Measurements from ENCODE around the gene PAQR8. TPM values are rescaled to one million over a fixed set of nuclear protein-coding genes. Genes with fewer than 3 reads are reported as not detected.

PAQR8 gene
- total RNA-seq, 1 donor from 2014 or later: 8.8 TPM

DNA sequence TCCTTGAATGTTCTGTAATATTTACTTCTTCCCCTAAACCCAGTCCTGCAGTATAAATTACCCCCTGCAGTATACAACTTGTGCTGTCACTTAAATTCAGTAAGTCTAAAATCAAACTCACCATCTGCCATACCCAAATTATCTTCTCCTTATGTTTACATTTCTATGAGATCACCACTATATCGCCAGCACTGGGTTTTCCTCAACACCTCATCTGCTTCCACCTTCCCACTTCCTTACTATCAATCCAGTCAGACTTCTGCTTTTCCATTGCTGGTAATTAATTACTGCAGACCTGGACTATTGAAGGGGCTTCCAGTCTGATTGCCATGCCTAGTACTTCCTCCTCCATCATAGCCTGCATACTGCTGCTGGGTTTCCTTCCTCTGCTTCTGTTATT lies 73.4 kb downstream of the PAQR8 start:
- H3K9me3 ChIP-seq: no peaks in the 10 kb centered on the region
- H3K27ac ChIP-seq: no peak overlapping the region
- H3K4me3 ChIP-seq: no peak overlapping the region
- TF ChIP-seq POLR2AphosphoS5 (IDR thresholded peaks at IDR 0.05; ENCODE audit: insufficient read depth in 1 of 2, low read depth in 1 of 2) (no peak), POLR2A (IDR thresholded peaks at IDR 0.05) (no peak)
- TF ChIP-seq, protein P1, sequence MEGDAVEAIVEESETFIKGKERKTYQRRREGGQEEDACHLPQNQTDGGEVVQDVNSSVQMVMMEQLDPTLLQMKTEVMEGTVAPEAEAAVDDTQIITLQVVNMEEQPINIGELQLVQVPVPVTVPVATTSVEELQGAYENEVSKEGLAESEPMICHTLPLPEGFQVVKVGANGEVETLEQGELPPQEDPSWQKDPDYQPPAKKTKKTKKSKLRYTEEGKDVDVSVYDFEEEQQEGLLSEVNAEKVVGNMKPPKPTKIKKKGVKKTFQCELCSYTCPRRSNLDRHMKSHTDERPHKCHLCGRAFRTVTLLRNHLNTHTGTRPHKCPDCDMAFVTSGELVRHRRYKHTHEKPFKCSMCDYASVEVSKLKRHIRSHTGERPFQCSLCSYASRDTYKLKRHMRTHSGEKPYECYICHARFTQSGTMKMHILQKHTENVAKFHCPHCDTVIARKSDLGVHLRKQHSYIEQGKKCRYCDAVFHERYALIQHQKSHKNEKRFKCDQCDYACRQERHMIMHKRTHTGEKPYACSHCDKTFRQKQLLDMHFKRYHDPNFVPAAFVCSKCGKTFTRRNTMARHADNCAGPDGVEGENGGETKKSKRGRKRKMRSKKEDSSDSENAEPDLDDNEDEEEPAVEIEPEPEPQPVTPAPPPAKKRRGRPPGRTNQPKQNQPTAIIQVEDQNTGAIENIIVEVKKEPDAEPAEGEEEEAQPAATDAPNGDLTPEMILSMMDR (IDR thresholded peaks at IDR 0.05): no peak
- DNase-seq (ENCODE audit: extremely low spot score in 2 of 2): no peak
- no peaks in the 10 kb centered on the region for H3K27me3 ChIP-seq
- H3K36me3 ChIP-seq: no peaks in the 10 kb centered on the region
- intact Hi-C loops (cut with DNase I): no loop called here
- no peaks in the 10 kb centered on the region for H3K4me1 ChIP-seq

DNA sequence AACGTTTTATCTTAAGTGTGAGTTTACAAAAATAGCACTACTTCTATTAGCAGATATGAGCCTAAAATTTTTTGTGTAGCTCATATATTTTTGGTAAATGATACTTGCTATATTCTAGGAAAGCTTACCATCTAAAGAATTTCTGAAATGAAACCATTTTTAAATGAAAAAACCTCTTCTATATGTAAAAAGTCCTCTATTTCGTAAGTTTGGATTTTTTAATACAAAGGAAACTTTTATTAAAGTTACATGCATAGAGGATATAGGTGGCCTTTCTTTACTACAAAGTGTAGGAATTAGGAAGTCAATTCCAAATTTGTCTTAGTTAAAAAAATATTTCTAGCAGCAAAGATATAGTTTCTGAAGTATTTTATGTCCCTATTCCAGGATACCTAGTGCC lies 77.0 kb downstream of the PAQR8 start:
- Histone ChIP-seq H3K4me3 (no peak overlapping the region), H3K27me3 (no peaks in the 10 kb centered on the region), H3K36me3 (no peaks in the 10 kb centered on the region), H3K27ac (no peak overlapping the region), H3K9me3 (no peaks in the 10 kb centered on the region), H3K4me1 (no peaks in the 10 kb centered on the region)
- intact Hi-C loops (cut with DNase I): no loop called here
- TF ChIP-seq POLR2AphosphoS5 (IDR thresholded peaks at IDR 0.05; ENCODE audit: insufficient read depth in 1 of 2, low read depth in 1 of 2): no peak
- no peak for TF ChIP-seq POLR2A (IDR thresholded peaks at IDR 0.05)
- TF ChIP-seq, protein P1 (IDR thresholded peaks at IDR 0.05): no peak
- DNase-seq (ENCODE audit: extremely low spot score in 2 of 2): no peak

GRCh38 chr6:52454556-52454955 lies 92.6 kb downstream of the PAQR8 start:
- no peak for DNase-seq (ENCODE audit: extremely low spot score in 2 of 2)
- no peak overlapping the region for H3K27ac ChIP-seq
- intact Hi-C loops (cut with DNase I): no loop called here
- H3K9me3 ChIP-seq: no peaks in the 10 kb centered on the region
- no peak overlapping the region for H3K4me3 ChIP-seq
- no peaks in the 10 kb centered on the region for H3K27me3 ChIP-seq
- no peak for TF ChIP-seq POLR2AphosphoS5 (IDR thresholded peaks at IDR 0.05; ENCODE audit: insufficient read depth in 1 of 2, low read depth in 1 of 2)
- no peak for TF ChIP-seq POLR2A (IDR thresholded peaks at IDR 0.05)
- H3K36me3 ChIP-seq: peaks cover 0 to 10% of the 10 kb centered on the region in 2 donors
- no peaks in the 10 kb centered on the region for H3K4me1 ChIP-seq

DNA sequence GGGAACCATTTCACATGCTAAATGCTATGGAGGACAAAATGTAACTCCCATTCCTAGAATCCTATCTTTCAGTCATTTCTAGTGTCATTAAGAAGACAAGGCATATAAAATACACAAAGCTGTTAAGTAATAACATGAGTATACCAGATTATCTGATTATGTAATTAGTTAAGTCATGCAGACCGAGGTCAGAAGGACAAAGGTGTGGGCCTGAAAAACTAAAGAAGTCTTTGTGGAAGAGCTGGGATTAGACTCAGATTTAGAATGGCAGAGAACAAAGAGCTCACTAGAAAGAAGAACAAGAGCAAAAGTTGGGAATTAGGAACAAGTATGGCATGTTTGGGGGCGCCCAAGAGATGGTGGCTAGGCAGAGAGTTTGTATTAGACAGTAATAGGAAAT lies 95.1 kb downstream of the PAQR8 start:
- intact Hi-C loops (cut with DNase I): no loop called here
- H3K9me3 ChIP-seq: no peaks in the 10 kb centered on the region
- H3K4me3 ChIP-seq: no peak overlapping the region
- peaks cover 0 to 5% of the 10 kb centered on the region in 2 donors for H3K36me3 ChIP-seq
- no peaks in the 10 kb centered on the region for H3K4me1 ChIP-seq
- DNase-seq (ENCODE audit: extremely low spot score in 2 of 2): no peak
- no peaks in the 10 kb centered on the region for H3K27me3 ChIP-seq
- TF ChIP-seq, protein P1 (IDR thresholded peaks at IDR 0.05): no peak
- no peak for TF ChIP-seq POLR2A (IDR thresholded peaks at IDR 0.05)
- TF ChIP-seq POLR2AphosphoS5 (IDR thresholded peaks at IDR 0.05; ENCODE audit: insufficient read depth in 1 of 2, low read depth in 1 of 2): no peak
- no peak overlapping the region for H3K27ac ChIP-seq

Other genes with a start within 250 kb of the PAQR8 start
- gene IL17A, start 175.8 kb upstream of the PAQR8 start, total RNA-seq: not detected
- not detected for gene IL17F, start 117.7 kb upstream of the PAQR8 start, total RNA-seq
- gene MCM3, start 77.4 kb upstream of the PAQR8 start, total RNA-seq: 36.3 TPM
- 27.0 TPM for gene EFHC1, start 58.2 kb downstream of the PAQR8 start, total RNA-seq
- gene TRAM2, start 214.9 kb downstream of the PAQR8 start, total RNA-seq: 11.0 TPM